ENCODE data around the gene TMEM87B. TPM values are rescaled to one million over a fixed set of nuclear protein-coding genes. Genes with fewer than 3 reads are reported as not detected.

The TMEM87B gene
- total RNA-seq, 1 experiment from 2014 or later = 16.3 TPM

DNA sequence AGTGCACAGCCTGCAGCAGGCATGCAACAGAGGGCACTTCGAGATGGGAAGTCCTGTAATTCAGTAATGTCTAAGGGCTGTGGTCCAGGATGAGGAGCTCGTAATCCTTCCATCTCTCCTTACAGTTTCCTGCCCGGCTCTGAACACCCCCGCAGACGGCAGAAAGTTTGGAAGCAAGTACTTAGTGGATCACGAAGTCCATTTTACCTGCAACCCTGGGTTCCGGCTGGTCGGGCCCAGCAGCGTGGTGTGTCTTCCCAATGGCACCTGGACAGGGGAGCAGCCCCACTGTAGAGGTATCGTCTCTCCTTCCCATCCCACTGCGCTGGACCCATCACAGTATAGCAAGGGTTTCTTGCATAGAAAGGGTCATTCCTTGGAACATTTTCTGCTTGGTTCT, 109.8 kb downstream of the TMEM87B start:
- H3K4me1 Mint-ChIP-seq (ENCODE audit: low read depth, unreplicated experiment) = peaks cover 6% of the 10 kb centered on the region
- no peak for DNase-seq
- no peaks in the 10 kb centered on the region for H3K27me3 ChIP-seq (replicated peaks; ENCODE audit: control insufficient read depth, insufficient read depth, low read length)
- no peaks in the 10 kb centered on the region; the same call in 1 of the 2 replicates for H3K4me1 ChIP-seq
- BruUV-seq (replicated peaks) = no TSS peak
- intact Hi-C loops (cut with micrococcal nuclease; ENCODE audit: unreplicated experiment) = no loop called here
- no peak overlapping the region for H3K4me3 Mint-ChIP-seq (ENCODE audit: unreplicated experiment)
- no peak overlapping the region for H3K4me3 ChIP-seq (ENCODE audit: low read depth, low read length)
- H3K27me3 Mint-ChIP-seq (ENCODE audit: insufficient read depth, unreplicated experiment) = peaks cover 2% of the 10 kb centered on the region
- TF ChIP-seq, protein P1, sequence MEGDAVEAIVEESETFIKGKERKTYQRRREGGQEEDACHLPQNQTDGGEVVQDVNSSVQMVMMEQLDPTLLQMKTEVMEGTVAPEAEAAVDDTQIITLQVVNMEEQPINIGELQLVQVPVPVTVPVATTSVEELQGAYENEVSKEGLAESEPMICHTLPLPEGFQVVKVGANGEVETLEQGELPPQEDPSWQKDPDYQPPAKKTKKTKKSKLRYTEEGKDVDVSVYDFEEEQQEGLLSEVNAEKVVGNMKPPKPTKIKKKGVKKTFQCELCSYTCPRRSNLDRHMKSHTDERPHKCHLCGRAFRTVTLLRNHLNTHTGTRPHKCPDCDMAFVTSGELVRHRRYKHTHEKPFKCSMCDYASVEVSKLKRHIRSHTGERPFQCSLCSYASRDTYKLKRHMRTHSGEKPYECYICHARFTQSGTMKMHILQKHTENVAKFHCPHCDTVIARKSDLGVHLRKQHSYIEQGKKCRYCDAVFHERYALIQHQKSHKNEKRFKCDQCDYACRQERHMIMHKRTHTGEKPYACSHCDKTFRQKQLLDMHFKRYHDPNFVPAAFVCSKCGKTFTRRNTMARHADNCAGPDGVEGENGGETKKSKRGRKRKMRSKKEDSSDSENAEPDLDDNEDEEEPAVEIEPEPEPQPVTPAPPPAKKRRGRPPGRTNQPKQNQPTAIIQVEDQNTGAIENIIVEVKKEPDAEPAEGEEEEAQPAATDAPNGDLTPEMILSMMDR (IDR thresholded peaks at IDR 0.05; ENCODE audit: insufficient read depth in 1 of 2, low read depth in 1 of 2, low read length in 1 of 2, severe bottlenecking in 1 of 2, unreplicated experiment in 1 of 2) = no peak
- H3K36me3 ChIP-seq (ENCODE audit: control insufficient read depth, insufficient read depth, low read length) = no peaks in the 10 kb centered on the region
- H3K9me3 ChIP-seq = no peaks in the 10 kb centered on the region
- no peak overlapping the region for H3K27ac Mint-ChIP-seq (ENCODE audit: unreplicated experiment)
- no peaks in the 10 kb centered on the region for H3K36me3 Mint-ChIP-seq (ENCODE audit: insufficient read depth, unreplicated experiment)
- ChIA-PET CTCF (no interaction called here), POLR2A (no interaction called here)
- no peaks in the 10 kb centered on the region for H3K9me3 Mint-ChIP-seq (ENCODE audit: unreplicated experiment)

DNA sequence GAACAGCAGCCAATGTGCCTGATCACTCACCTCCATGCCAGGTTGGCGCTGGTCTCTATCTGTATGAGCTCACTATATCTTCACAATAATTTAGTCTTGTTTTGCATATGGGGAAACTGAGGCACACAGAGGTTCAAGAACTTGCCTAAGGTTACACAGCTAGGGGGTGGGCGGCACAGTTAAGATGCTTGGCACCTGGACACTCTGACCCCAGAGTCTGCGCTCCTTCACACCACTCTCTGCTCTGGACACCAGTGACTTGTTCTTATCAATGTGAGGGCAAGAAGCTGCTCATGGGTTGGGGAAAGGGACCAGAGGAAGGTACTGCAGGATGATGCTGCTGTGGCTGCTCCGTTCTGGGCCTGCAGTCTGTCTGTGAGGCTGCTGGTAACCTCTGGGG, 110.2 kb downstream of the TMEM87B start:
- DNase-seq = no peak
- no peak overlapping the region for H3K4me3 Mint-ChIP-seq (ENCODE audit: unreplicated experiment)
- BruUV-seq (replicated peaks) = no TSS peak
- peaks cover 7% of the 10 kb centered on the region for H3K4me1 Mint-ChIP-seq (ENCODE audit: low read depth, unreplicated experiment)
- ChIA-PET CTCF (interaction anchor here (0.6 kb wide), 1 partner anchor 268 kb away, joined by 5 read pairs; the partner anchor contains the start of gene RGPD8), POLR2A (no interaction called here)
- no peaks in the 10 kb centered on the region for H3K36me3 ChIP-seq (ENCODE audit: control insufficient read depth, insufficient read depth, low read length)
- H3K9me3 ChIP-seq = no peaks in the 10 kb centered on the region
- H3K27me3 ChIP-seq (replicated peaks; ENCODE audit: control insufficient read depth, insufficient read depth, low read length) = no peaks in the 10 kb centered on the region
- no peaks in the 10 kb centered on the region; the same call in 1 of the 2 replicates for H3K4me1 ChIP-seq
- no peak overlapping the region for H3K27ac Mint-ChIP-seq (ENCODE audit: unreplicated experiment)
- H3K4me3 ChIP-seq (ENCODE audit: low read depth, low read length) = no peak overlapping the region
- H3K36me3 Mint-ChIP-seq (ENCODE audit: insufficient read depth, unreplicated experiment) = no peaks in the 10 kb centered on the region
- no peaks in the 10 kb centered on the region for H3K9me3 Mint-ChIP-seq (ENCODE audit: unreplicated experiment)
- peaks cover 2% of the 10 kb centered on the region for H3K27me3 Mint-ChIP-seq (ENCODE audit: insufficient read depth, unreplicated experiment)
- intact Hi-C loops (cut with micrococcal nuclease; ENCODE audit: unreplicated experiment) = no loop called here
- TF ChIP-seq, protein P1 (IDR thresholded peaks at IDR 0.05; ENCODE audit: insufficient read depth in 1 of 2, low read depth in 1 of 2, low read length in 1 of 2, severe bottlenecking in 1 of 2, unreplicated experiment in 1 of 2) = no peak

DNA sequence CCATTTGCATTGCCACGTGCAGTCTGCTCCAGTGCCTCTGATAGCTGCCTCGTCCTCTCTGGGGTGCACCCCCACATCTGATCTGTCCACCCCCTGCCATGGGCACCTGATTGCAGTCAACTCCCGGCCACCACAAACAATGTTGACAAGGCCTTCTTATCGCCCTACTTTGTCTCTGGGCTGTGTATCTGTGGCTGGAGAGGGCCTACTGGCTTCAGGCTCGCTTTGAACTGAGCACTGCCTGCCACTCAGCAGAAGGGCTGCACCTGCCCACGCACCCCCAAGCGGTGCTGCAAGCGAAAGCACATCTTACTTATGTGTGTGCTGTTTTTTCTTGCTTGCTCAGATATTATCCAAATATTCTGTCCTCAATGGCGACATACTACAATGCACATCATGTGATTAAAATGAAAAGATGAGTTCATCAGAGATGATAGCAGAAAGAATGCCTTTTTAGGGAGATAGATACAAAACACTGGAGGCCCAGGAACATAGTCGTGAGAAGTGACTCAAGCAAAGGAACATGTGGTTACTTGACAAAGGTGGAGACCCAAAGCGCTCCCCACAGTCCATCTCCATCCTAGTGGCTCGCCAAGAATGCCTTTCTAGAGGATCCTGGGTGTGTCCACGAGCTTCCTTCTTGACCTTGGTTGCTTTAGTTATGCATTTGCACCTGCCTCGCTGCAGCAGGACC, 111.9 kb downstream of the TMEM87B start:
- intact Hi-C loops (cut with micrococcal nuclease; ENCODE audit: unreplicated experiment) = no loop called here
- Histone ChIP-seq H3K9me3 (no peaks in the 10 kb centered on the region), H3K36me3 (ENCODE audit: control insufficient read depth, insufficient read depth, low read length) (no peaks in the 10 kb centered on the region), H3K27me3 (replicated peaks; ENCODE audit: control insufficient read depth, insufficient read depth, low read length) (no peaks in the 10 kb centered on the region), H3K4me3 (ENCODE audit: low read depth, low read length) (no peak overlapping the region), H3K4me1 (no peaks in the 10 kb centered on the region; the same call in 1 of the 2 replicates)
- Mint-ChIP-seq H3K4me1 (ENCODE audit: low read depth, unreplicated experiment) (peaks cover 7% of the 10 kb centered on the region), H3K27me3 (ENCODE audit: insufficient read depth, unreplicated experiment) (peaks cover 2% of the 10 kb centered on the region), H3K36me3 (ENCODE audit: insufficient read depth, unreplicated experiment) (no peaks in the 10 kb centered on the region), H3K4me3 (ENCODE audit: unreplicated experiment) (no peak overlapping the region), H3K27ac (ENCODE audit: unreplicated experiment) (no peak overlapping the region), H3K9me3 (ENCODE audit: unreplicated experiment) (no peaks in the 10 kb centered on the region)
- TF ChIP-seq, protein P1 (IDR thresholded peaks at IDR 0.05; ENCODE audit: insufficient read depth in 1 of 2, low read depth in 1 of 2, low read length in 1 of 2, severe bottlenecking in 1 of 2, unreplicated experiment in 1 of 2) = no peak
- no peak for DNase-seq
- ChIA-PET POLR2A (no interaction called here), CTCF (no interaction called here)
- no TSS peak for BruUV-seq (replicated peaks)
